OCI-LY7 (cell line): Measurements from ENCODE around the gene KYNU. TPM values are rescaled to one million over a fixed set of nuclear protein-coding genes. Genes with fewer than 3 reads are reported as not detected.

Experiments
- Bru-seq: library from RNA; stranded (reverse); fragments of 400-500 nt; gene quantifications from one replicate; lab custom pipeline; 2021; lab: Mats Ljungman, UMichigan
- BruChase-seq, 2 experiments: library from RNA; stranded (reverse); fragments of 400-500 nt; gene quantifications; one replicate each; lab custom pipeline; 2021; lab: Mats Ljungman, UMichigan
- BruUV-seq: library from RNA; stranded (reverse); fragments of 400-500 nt; replicated peaks from 2 replicates; lab custom pipeline; 2021; lab: Mats Ljungman, UMichigan
- CTCF ChIA-PET: fragments of 300-600 bp; sonication (Branson Sonifier 250); formaldehyde crosslinking; loops from one replicate; lab custom pipeline; 2022; ENCODE audit warnings: antibody characterized with exemption; ENCODE audit not compliant: unreplicated experiment; lab: Charles Lee
- POLR2A ChIA-PET: fragments of 300-600 bp; sonication (Branson Sonifier 250); formaldehyde crosslinking; loops from one replicate; lab custom pipeline; 2022; ENCODE audit warnings: antibody characterized with exemption; lab: Charles Lee
- DNase-seq: peaks from one replicate; pipeline ENCODE4 v3.0.0-alpha.2; 2015; ENCODE audit warnings: low spot score
- H2AFZ ChIP-seq: fragments of 200-600 bp; sonication (generic), shearing (Covaris generic); 2 replicates; pipeline ENCODE4 v1.6.1; 2014; ENCODE audit warnings: mild to moderate bottlenecking, antibody characterized with exemption, low read length, moderate library complexity
- H3K27ac ChIP-seq: fragments of 200-600 bp; sonication (generic); 2 replicates; pipeline ENCODE4 v1.5.1; 2014; ENCODE audit warnings: mixed run types, low read depth, mild to moderate bottlenecking, moderate library complexity, low read length, inconsistent platforms; ENCODE audit not compliant: poor library complexity, severe bottlenecking
- H3K36me3 ChIP-seq: fragments of 200-600 bp; sonication (generic); 2 replicates; pipeline ENCODE4 v1.6.1; 2014; ENCODE audit warnings: mild to moderate bottlenecking, antibody characterized with exemption, low read length, moderate library complexity, mixed read lengths; ENCODE audit not compliant: insufficient read depth
- H3K4me1 ChIP-seq: fragments of 200-600 bp; sonication (generic); 2 replicates; pipeline ENCODE4 v1.5.1; 2014; ENCODE audit warnings: mild to moderate bottlenecking, low read length; ENCODE audit not compliant: insufficient read depth, poor library complexity, severe bottlenecking
- H3K4me2 ChIP-seq: fragments of 200-600 bp; sonication (generic); 2 replicates; pipeline ENCODE4 v1.6.1; 2014; ENCODE audit warnings: mild to moderate bottlenecking, low read length
- H3K4me3 ChIP-seq: fragments of 200-600 bp; sonication (generic); 2 replicates; pipeline ENCODE4 v1.5.1; 2014; ENCODE audit warnings: mild to moderate bottlenecking, low read depth, low read length; ENCODE audit not compliant: poor library complexity, severe bottlenecking
- H3K79me2 ChIP-seq: fragments of 200-600 bp; sonication (generic); 2 replicates; pipeline ENCODE4 v1.6.1; 2016; ENCODE audit warnings: low read depth, mild to moderate bottlenecking, low read length, moderate library complexity, mixed read lengths; ENCODE audit not compliant: insufficient read depth
- H3K9me2 ChIP-seq: fragments of 200-600 bp; sonication (generic); 2 replicates; pipeline ENCODE4 v1.6.1; 2016; ENCODE audit warnings: mild to moderate bottlenecking, low read length, mixed read lengths; ENCODE audit not compliant: insufficient read depth
- H3K9me3 ChIP-seq: fragments of 200-600 bp; sonication (generic); 2 replicates; pipeline ENCODE4 v1.6.1; 2014; ENCODE audit warnings: mild to moderate bottlenecking, mixed run types, low read length, mixed read lengths
- H4K20me1 ChIP-seq: fragments of 200-600 bp; sonication (generic); 2 replicates; pipeline ENCODE4 v1.6.1; 2014; ENCODE audit warnings: mild to moderate bottlenecking, antibody characterized with exemption, low read length, moderate library complexity, mixed read lengths; ENCODE audit not compliant: insufficient read depth
- CTCF ChIP-seq: fragments of 200-600 bp; sonication (generic); conservative IDR thresholded peaks from 2 replicates; pipeline ENCODE4 v1.5.1; 2014; ENCODE audit warnings: mild to moderate bottlenecking, antibody characterized with exemption, low read length, moderate library complexity, mixed read lengths
- EZH2phosphoT487 ChIP-seq: fragments of 200-600 bp; sonication (generic); IDR thresholded peaks from 2 replicates; pipeline ENCODE4 v1.6.1; 2018; ENCODE audit warnings: low read depth, borderline replicate concordance, mild to moderate bottlenecking, mixed run types, antibody characterized with exemption, low read length, moderate library complexity, mixed read lengths
- intact Hi-C: fragments of 100-400 bp; cut with micrococcal nuclease; formaldehyde crosslinking; loops from one replicate; pipeline ENCODE4 v1.10.0; 2022; ENCODE audit not compliant: unreplicated experiment
- long read RNA-seq: library from polyadenylated mRNA; stranded (forward); transcript quantifications from one replicate; pipeline ENCODE4 v2.0.0, GENCODE V29; 2022
- total RNA-seq, 2 experiments: library from RNA; depleted of rRNA in 1 of 2; stranded (reverse); fragments of >200 nt in 1 of 2; shearing (Covaris generic) in 1 of 2; gene quantifications; 2 replicates each; pipeline ENCODE4 v1.2.3, GENCODE V29; 2014 to 2022

The KYNU gene
- total RNA-seq (2014; rRNA removed; shearing (Covaris generic)) (not detected in 2 replicates), total RNA-seq (2022) (0.27 TPM in 1 of 2 replicates, not detected in the other), Bru-seq, nascent RNA (percentile 13 among the genes with signal in this experiment), BruChase-seq, experiment 1, labeled RNA remaining after a 6-hour chase (percentile 12 among the genes with signal in this experiment), BruChase-seq, experiment 2, labeled RNA remaining after a 2-hour chase (percentile 11 among the genes with signal in this experiment)
- long read RNA-seq, full-length matches to known transcripts: 1 of 1 reads
- long read RNA-seq, partial matches to known transcripts: 0 of 1 reads
- long read RNA-seq, other reads (novel, unspliced or antisense): 0 of 1 reads

DNA sequence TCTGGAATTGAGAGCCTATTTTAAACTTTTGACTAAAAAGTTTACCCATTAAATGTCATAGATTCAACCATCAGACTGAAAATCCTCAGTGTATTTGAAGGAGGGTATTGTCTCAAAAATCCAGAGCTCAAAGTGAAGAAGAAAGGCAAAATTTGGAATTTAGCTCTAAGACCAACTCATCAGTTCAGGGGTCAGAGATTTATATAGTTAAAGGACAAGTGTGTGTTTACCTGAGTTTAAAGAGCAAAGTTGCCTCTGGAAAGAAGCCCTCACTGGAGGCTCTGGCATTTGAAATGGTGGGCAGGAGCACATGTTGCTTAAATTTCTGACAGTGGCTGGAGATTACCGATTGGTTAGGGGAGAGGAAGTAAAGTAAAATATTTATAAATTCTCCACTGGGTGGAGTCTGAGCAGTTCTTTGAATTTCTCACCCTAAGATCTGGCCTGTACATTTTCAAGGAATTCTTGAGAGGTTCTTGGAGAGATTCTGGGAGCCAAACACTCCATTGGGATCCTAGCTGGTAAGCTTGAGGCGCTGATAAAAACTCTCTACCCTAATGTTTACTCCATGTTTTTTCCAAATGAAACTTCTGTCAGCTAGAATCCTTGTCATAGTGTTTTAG, at the start of gene KYNU:
Gene KYNU (plus strand): TSS at position 449 of the 623 bp plus-strand sequence. CDS start 7,704 bp downstream, outside the sequence.
- ChIA-PET POLR2A (interaction anchor here (0.6 to 2.4 kb wide), 3 partner anchors 11 to 511 kb away, joined by 3 to 10 read pairs (median 6); no protein-coding TSS in a partner anchor), CTCF (no interaction called here)
- no peak for DNase-seq
- Histone ChIP-seq H4K20me1 (no peaks in the 10 kb centered on the region), H3K27ac (no peak within 1 kb of the TSS), H3K9me2 (no peaks in the 10 kb centered on the region), H3K4me2 (no peak within 1 kb of the TSS), H2AFZ (no peak within 1 kb of the TSS), H3K36me3 (no peaks in the 10 kb centered on the region), H3K9me3 (no peaks in the 10 kb centered on the region), H3K4me3 (no peak within 1 kb of the TSS), H3K4me1 (no peaks in the 10 kb centered on the region), H3K79me2 (no peaks in the 10 kb centered on the region)
- no TSS peak for BruUV-seq
- intact Hi-C loops: no loop called here
- TF ChIP-seq EZH2phosphoT487: no peak
- no peak for TF ChIP-seq CTCF

GRCh38 chr2:142834021-142834420, 43.4 kb upstream of the KYNU start:
- Histone ChIP-seq H3K4me2 (no peak overlapping the region), H3K4me1 (no peaks in the 10 kb centered on the region), H2AFZ (no peak overlapping the region), H3K9me3 (no peaks in the 10 kb centered on the region), H3K36me3 (no peaks in the 10 kb centered on the region), H3K4me3 (no peak overlapping the region), H4K20me1 (no peaks in the 10 kb centered on the region), H3K27ac (no peak overlapping the region), H3K79me2 (no peaks in the 10 kb centered on the region), H3K9me2 (no peaks in the 10 kb centered on the region)
- ChIA-PET POLR2A (no interaction called here), CTCF (no interaction called here)
- TF ChIP-seq CTCF (no peak), EZH2phosphoT487 (no peak)
- DNase-seq: no peak
- intact Hi-C loops: no loop called here
- no TSS peak for BruUV-seq
